COR-L47 (cell line): ENCODE data around the gene TMEM81.

Source experiments
- DNase-seq: peaks from one replicate; lab custom pipeline; 2025; lab: John Stamatoyannopoulos, UW

The TMEM81 gene

DNA sequence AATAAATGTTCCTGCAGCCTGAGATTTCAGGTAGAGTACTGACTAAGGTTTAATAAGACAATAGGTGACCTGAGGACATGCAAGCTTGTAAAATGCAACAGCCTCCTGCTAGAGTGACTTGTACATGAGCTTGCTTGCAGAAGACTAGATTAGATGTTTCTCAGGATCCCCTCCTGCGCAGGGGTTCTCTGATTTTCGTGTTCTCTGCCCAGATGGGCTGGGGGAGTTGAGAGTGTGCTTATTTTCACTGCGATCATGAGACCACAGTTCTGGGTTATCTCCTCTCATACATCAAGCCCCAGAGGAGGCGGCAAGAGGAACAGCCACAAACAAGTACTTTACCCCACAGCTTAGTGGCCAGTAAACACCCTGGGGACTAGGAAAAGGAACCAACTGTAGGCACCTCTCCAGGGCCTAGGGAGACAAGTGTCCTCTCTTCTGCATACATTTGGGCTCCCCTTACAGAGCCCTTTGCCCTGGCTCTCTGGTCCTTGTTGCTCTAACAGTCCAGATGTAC, 8.0 kb downstream of the TMEM81 start:
- no peak for DNase-seq

DNA sequence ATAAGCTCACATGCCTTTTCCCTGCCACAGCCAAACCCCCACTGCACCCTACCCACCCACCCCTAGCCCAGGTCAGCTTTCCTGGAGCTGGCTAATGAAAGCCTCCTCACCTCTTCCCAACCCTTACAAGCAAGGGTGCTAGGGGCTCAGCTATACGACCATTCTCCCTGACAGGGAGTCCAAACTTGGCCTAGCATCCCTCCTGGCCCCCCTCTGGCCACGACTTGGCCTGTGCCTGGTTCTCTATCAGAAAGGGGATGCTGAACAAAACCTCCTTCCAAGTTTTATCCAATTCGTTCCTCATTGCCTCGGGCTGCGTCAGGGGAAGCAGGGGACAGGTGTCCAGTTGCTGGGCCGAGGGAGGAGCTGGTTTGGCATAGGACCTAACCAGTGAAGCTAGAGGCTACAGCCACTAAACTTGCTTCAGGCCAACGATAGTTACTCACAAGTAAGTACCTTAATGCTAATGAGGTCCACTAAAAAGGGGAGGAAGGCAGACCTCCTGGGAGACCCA, 8.6 kb downstream of the TMEM81 start:
- DNase-seq, result no peak

DNA sequence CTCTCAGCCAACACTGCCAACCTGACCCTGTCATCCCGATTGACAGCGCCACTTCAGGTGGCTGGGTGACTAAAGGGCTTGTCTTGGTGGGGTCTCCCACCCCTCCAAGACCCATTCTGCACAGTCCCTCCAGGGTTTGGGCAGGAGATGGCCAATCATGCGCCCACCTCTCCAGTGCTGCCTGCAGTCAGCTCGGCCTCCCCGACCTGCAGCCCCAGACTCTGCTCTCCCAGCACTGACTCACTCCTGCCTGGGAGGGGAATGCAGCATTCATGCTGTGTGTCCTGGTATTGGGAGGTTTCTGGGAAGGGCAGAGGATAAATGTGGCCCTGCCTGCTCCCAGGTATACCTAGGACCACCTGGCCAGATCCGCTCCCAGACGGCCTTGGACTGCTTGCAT, 9.7 kb downstream of the TMEM81 start:
- no peak for DNase-seq

DNA sequence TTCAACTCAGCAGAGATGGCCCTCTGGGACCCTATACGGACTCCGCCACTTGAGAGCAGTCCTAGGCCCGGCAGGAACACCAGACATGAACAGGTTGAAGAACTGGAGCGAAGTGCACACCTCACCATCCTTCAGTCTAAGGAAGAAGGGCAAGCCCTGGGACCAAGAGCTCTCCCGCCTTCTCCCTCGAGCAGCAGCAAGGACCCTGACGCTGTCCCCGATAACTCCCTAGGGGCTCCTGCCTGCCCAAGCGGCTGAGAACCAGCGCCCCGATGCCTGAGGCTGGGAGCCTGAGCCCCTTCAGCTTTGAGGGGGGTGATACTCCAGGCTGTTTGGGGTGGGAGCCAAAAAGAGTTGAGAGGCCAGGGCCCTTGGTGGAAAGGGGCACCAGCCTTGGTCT, 10.2 kb downstream of the TMEM81 start:
- no peak for DNase-seq

DNA sequence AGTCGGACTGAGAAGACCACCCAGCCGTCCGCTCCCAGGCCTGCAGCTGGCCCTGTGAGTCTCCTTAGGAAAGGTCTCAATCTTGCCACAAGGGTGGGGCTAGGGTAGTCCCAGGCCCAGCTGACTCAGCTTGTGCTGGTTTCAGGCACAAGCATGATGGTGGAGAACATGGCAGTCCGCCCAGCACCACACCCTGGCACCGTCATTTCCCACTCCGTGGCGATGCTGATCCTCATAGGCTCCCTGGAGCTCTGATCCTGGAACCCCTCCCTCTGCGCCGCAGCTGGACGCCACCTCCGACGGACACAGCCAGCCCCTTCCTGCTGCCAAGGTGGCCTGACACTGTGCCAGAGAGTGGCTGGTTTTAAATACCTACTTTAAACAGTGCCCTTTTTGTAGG, 10.7 kb downstream of the TMEM81 start:
- no peak for DNase-seq

DNA sequence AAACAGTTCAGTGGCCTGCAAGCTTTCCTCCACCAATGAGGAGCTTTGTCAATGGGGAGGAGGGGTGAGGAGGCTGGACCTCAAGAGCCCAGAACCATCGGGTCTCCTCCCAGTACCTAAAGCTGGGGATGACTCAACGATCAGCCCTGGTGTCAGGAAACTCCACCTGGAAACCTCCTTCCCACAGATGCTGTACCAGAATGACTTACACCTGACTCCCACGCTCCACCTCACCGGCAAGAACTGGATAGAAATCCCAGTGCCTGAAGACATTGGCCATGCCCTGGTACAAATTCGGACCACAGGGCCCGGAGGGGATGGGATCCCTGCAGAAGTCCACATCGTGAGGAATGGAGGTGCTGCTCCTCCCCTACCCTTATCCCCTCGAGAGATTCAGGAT, 11.4 kb downstream of the TMEM81 start:
- no peak for DNase-seq

DNA sequence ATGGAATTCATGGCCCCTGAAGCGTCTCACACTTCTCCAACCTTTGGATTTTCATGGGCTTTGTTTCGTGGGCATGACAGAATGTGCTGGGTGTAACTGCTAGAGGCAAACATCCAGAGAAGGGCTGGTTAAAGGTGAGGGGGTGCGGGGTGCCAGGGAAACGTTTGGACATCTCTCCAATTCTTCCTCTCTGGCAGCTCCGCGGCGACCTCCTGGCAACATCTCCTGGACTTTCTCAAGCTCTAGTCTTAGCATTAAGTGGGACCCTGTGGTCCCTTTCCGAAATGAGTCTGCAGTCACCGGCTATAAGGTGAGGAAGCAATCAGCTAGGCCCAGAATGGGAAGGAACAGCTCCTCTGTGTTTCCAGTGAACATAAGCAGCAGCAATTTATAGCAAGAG, 12.0 kb downstream of the TMEM81 start:
- DNase-seq, result no peak

DNA sequence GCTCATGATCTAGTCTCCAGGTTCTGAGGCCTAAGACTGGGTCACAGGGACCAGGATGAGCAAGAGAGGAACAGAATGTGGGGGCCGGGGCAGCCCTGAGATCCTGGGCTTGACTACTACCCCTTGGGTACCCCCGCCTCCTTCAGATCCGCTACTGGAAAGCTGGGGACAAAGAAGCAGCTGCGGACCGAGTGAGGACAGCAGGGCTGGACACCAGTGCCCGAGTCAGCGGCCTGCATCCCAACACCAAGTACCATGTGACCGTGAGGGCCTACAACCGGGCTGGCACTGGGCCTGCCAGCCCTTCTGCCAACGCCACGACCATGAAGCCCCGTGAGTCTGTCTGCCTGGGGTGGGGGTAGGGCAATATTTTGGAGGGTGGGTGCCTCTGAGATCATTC, 12.5 kb downstream of the TMEM81 start:
- no peak for DNase-seq

DNA sequence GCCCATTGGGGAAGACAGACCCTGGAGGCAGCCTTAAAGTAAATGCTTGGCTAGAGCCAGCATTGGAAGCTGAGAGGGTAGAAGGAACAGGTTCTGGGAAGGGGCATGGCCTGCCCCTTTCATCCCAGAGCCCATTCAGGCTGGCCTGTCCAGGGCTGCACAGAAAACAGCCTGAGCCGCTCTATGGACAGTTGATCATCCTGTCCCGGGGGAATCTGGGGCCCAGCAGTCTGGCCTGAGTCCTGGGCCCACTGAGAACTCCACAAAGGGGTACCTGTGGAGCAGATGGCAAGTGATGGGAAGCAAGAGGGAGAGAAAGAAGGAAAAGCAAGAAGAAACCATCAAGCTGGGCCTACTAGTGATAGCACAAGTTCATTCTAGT, 13.2 kb downstream of the TMEM81 start:
- no peak for DNase-seq

DNA sequence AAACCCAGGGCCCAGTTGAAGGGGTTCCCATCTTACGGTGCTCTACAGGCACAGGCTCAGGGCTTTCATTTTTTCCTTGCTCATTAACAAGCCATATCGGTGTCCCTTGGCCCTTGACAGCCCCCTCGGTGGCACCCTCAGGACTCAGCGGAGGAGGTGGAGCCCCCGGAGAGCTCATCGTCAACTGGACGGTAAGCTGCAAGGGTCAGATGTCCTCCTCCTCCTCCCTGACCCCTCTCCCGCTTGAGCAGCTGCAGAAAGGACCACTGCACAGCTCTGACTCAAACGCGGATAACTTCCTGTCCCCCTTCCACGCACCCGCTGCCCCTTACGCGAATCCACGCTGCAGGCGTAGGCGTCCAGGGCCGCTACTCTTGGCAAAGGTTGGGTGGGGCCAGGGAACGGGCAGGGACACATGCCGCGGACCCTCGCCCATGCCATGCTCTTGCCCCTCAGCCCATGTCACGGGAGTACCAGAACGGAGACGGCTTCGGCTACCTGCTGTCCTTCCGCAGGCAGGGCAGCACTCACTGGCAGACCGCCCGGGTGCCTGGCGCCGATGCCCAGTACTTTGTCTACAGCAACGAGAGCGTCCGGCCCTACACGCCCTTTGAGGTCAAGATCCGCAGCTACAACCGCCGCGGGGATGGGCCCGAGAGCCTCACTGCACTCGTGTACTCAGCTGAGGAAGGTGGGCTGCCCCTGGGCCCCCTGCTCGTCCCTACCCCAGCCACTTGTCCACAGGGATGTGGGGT, 14.7 kb downstream of the TMEM81 start:
- no peak for DNase-seq

DNA sequence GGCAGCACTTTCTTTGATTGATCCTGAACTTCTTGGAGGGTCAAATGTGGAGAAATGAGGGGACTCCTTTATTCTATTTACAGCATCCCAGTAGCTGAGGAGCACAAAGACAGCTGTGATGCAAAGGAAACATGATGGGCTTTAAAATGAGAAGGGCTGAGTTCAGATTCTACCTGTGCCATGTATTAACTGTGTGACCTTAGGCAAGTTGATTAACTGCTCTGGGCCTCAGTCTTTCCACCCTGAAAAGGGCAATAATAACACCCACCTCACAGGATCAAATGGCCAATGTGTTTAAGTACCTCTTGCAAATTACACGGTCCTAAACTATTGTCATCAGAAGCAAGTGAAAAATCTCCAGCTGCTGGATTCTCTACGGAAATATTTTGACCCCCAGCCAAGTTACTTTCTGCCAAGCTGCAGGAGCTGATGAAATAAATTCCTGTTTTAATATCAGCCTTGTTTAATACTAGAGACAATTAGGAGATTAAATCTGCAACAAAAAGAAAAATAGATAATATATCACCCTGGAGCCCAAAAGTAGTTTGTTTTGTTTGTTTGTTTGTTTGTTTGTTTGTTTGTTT, 15.7 kb downstream of the TMEM81 start:
- DNase-seq, result no peak

DNA sequence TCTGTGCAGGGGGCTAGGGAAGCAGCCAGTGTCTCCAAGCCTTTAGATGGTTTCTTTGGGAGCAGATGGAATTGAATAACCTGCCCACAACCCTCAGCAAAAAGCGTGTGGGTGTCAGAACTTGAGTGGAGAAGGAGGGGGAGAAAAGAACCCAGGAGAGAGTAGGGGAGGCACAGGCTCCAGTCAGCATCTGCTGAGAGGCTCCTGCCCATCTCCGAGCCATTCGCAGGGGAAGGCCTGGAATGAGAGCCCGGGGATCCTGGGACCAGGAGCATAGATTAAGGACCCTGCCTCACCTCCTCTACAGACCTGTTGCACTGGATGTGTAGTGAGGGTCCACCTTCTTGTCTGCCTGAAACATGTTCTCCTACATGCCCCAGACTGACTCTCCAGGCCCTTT, 16.3 kb downstream of the TMEM81 start:
- DNase-seq, result no peak

DNA sequence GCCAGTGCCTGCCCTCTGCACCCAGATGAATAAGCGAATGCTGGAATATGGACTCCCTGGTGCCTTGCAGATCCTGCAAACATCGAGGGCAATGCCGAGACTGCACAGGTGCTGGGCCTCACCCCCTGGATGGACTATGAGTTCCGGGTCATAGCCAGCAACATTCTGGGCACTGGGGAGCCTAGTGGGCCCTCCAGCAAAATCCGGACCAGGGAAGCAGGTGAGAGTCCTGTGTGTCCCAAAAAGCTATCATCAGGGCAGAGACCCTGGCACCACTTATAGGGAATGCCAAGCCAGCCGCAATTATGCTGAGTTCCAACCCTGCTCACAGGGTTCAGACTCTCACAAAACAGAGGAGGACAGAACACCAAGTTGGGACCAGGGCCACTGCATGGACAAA, 17.2 kb downstream of the TMEM81 start:
- DNase-seq, result no peak

DNA sequence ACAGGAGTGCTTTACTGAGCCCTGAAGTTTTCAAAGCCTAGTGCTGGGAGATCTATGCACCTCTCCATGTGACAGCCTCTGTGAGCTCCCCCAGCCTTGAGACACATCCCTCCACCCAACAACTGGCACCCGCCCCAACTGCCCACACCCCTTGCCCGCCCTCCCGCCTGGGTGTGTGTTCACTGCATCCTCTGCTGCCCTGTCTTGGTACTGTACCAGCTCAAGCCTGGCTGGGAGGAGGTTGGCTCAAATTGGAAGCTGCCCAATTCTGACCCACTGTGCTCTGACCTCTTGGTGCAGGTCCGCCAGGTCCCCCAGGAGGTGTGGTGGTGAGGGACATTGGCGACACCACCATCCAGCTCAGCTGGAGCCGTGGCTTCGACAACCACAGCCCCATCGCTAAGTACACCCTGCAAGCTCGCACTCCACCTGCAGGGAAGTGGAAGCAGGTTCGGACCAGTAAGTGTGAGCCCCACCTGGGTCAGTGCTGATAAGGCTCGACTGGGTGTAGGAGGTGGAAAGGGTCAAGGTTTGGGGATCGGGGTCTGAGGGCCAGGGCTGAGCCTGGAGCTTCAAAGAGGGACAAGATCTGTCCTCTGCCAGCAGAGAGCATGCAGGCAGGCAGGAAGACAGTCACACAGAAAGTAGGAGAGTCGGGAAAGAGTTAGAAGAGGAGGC, 18.0 kb downstream of the TMEM81 start:
- DNase-seq, result no peak

DNA sequence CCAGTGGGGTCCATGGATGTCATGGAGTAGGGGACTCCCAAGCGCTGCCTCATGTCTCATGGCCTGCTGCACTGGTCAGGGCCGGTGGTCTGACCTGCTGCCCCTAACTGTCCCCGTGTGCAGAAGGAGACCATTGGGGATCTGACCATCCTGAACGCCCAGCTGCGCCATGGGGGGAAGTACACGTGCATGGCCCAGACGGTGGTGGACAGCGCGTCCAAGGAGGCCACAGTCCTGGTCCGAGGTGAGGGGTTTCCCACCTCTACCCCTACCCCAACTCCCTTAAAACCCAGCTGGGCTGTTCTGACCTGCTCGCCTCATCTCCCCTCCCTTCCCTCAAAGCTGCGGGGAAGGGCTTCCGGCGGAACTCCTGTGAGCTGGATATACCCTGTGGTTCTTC, 18.6 kb downstream of the TMEM81 start:
- DNase-seq, result no peak

DNA sequence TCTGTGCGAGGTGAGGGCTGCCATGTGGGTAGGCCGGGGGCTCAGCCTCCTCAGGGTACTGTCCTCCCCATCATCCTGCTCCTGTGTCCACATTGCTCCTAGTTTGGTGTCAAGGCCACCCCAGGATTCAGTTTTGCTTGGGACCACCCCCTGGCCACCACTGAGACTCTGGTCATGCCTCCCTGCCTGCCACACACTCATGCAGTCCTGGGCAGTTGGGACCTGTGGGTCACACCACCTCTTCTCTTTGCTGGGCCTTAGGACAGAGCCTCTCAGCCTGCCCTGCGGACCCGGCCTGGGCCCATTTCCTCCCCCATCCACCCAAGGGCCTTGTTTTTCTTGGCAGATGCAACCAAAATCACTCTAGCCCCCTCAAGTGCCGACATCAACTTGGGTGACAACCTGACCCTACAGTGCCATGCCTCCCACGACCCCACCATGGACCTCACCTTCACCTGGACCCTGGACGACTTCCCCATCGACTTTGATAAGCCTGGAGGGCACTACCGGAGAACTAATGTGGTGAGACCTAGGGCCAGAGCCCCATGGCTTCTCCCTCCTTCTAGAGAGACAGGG, 19.4 kb downstream of the TMEM81 start:
- no peak for DNase-seq

DNA sequence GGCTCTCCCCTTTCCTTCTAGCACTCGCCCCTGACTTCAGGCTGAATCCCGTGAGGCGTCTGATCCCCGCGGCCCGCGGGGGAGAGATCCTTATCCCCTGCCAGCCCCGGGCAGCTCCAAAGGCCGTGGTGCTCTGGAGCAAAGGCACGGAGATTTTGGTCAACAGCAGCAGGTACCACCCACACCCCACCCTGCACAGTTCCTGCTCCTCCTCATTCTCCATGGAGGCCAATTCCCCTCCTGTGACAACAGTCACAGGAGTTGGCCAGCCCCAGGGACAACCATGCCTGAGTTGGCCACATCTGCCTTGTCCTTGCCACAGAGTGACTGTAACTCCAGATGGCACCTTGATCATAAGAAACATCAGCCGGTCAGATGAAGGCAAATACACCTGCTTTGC, 20.0 kb downstream of the TMEM81 start:
- no peak for DNase-seq

DNA sequence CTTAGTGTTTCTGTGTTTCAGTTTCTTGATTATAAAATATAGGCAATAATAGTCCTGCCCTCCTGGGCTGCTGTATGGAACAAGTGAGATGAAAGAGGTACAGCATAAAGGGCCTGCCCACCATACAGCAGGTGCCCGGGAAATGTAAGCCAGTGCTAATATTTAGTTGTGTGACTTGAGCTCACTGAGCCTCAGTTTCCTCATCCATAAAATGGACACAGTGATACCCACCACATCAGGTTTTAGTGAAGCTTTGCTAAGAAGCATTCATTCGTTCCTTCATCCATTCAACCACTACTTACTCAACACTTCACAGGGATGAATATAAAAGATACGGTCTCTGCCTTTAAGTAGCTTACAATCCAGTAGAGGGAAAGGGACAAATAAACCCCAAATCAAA, 21.4 kb downstream of the TMEM81 start:
- DNase-seq, result no peak

DNA sequence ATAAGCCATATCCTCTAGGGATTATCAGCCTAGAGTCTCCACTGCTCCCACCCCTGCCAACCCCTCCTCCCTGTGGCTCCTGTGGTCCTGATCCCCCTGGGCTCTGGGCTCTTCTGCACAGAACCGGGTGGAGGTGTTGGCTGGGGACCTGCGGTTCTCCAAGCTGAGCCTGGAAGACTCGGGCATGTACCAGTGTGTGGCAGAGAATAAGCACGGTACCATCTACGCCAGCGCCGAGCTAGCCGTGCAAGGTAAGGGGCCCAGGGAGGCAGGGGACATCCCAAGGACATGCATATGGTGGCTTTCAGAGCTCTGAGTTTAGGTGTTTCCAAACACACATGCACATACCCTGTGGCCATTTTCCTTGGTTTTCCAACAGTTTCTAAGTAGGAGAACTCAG, 21.9 kb downstream of the TMEM81 start:
- no peak for DNase-seq

DNA sequence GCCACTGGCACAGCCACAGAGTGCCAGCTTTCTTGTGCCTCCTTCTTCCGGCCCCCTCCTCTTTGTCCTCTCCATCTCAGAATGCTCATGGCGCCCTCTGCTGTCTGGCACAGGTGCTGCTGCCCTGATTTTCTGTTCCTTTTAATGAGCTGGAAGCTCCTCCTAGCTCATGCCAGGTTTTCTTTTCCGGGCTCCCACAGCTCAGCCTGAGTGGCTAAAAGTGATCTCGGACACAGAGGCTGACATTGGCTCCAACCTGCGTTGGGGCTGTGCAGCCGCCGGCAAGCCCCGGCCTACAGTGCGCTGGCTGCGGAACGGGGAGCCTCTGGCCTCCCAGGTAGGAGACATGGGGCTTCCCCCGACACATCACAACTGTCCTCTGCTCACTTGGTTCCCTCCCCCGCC, 22.6 kb downstream of the TMEM81 start:
- peak; percentile 61 for DNase-seq

DNA sequence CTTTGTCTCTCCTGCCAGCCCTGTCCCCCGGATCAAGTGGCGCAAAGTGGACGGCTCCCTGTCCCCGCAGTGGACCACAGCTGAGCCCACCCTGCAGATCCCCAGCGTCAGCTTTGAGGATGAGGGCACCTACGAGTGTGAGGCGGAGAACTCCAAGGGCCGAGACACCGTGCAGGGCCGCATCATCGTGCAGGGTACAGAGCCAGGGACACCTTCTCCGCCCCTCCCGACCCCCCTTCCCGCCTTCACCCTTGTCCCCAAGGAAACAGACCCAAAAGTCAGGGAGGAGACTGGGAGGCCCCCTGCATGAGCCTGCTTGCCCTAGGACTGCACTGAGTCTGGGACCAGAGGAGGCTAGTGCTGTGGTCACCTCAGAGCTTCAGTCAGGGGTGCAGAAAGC, 23.0 kb downstream of the TMEM81 start:
- no peak for DNase-seq

DNA sequence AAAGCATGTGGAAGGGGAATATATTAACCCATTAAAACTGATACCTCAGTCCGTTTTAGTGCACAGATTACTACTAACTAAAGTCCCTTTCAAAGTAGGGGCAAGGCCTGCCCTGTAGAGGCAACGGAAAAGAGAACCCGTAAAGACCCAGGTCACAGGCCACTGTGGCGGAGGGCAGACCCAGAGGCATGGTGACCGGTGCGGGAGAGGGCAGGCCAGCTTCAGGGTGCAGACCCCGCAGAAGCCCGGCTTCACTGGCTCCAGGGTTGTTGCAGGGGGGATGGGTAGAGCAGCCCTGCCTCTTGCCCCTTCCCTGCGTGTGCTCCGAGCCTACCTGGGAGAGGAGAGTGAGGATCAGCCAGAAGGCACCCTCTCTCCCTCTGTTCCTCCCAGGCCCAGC, 23.5 kb downstream of the TMEM81 start:
- DNase-seq, result no peak

DNA sequence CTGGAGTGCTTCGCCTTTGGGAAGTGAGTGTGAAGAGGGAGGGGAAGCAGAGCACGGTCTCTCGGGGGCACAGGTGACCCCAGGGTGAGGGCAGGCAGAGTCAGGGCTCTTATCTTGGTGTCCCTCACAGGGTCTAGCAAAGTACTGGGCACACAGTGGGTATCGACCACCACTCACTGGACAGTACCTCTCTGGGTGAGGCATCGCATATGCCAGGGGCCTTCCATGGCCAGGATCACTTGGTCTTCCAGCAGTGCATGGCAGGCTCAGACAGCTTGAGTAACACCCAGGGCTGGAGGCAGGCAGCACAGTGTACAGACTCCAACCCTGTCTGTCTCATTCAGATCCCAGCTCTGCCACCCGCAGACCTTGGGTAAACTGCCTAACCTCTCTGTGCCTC, 24.6 kb downstream of the TMEM81 start:
- no peak for DNase-seq
